ENCODE results near the gene CGRRF1.

CGRRF1 gene

DNA sequence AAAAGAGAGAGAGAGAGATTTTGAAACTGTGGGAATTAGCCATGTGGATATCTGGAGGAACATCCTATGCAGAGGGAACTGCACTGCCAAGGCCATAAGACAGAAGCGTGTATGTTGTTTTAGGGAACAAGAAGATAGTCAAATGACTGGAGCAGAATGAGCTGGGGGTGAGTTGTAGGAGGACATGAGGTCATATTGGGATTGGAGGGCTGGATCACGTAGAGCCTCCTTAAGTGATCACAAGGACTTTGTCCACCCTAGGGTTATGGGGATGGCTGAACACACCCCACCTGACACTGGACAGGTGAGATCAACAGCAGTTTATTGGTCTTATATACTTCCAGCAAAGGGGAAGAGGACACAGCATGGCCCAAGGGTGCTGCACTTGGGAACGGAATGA is 8.2 kb upstream of the CGRRF1 start:
- DNase-seq (ENCODE audit: low read depth) = no peak
- H3K4me3 ChIP-seq (ENCODE audit: low read length) = no peak overlapping the region
- TF ChIP-seq, protein P1, sequence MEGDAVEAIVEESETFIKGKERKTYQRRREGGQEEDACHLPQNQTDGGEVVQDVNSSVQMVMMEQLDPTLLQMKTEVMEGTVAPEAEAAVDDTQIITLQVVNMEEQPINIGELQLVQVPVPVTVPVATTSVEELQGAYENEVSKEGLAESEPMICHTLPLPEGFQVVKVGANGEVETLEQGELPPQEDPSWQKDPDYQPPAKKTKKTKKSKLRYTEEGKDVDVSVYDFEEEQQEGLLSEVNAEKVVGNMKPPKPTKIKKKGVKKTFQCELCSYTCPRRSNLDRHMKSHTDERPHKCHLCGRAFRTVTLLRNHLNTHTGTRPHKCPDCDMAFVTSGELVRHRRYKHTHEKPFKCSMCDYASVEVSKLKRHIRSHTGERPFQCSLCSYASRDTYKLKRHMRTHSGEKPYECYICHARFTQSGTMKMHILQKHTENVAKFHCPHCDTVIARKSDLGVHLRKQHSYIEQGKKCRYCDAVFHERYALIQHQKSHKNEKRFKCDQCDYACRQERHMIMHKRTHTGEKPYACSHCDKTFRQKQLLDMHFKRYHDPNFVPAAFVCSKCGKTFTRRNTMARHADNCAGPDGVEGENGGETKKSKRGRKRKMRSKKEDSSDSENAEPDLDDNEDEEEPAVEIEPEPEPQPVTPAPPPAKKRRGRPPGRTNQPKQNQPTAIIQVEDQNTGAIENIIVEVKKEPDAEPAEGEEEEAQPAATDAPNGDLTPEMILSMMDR (conservative IDR thresholded peaks at IDR 0.05; ENCODE audit: low read depth, low read length) = no peak

DNA sequence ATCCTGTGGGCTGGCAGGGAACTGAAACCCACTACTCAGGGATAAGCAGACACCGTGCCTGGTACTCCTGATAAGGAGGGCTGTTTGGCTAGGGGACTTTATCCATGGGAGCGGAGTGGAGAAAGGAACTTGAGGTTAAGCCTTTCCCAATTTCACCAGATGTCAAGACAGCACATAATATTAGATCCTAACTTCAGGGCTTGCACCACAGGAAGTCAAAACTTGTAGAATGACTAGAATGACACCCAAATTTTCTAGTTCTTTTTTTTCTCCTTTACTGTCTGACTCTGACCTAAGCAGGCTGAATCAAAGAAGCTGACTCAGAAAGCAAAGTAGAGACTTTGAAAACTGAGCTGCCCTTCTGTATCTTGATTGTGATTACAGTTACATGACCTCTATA is 7.1 kb upstream of the CGRRF1 start:
- peak; percentile 26 for DNase-seq (ENCODE audit: low read depth)
- H3K4me3 ChIP-seq (ENCODE audit: low read length) = no peak overlapping the region
- TF ChIP-seq, protein P1 (conservative IDR thresholded peaks at IDR 0.05; ENCODE audit: low read depth, low read length) = no peak

DNA sequence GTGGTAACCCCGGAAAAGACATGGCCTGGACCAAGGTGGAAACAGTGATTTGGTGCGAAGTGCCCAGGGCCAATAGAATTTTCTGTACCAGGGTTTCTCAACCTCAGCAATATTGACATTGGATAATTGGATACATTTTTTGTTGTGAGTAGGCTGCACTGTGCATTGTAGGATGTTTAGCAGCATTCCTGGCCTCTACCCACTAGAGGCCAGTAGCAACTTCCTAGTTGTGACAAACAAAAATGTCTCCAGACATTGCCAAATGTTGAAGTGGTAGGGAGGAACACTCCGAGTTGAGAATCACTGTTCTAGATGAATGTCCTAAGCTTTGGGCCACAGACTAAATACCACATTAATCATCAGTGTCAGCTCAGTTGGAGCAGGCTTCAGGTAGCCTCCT is 6.2 kb upstream of the CGRRF1 start:
- TF ChIP-seq, protein P1 (conservative IDR thresholded peaks at IDR 0.05; ENCODE audit: low read depth, low read length) = peak; percentile 52
- no peak overlapping the region for H3K4me3 ChIP-seq (ENCODE audit: low read length)
- DNase-seq (ENCODE audit: low read depth) = peak; percentile 2

DNA sequence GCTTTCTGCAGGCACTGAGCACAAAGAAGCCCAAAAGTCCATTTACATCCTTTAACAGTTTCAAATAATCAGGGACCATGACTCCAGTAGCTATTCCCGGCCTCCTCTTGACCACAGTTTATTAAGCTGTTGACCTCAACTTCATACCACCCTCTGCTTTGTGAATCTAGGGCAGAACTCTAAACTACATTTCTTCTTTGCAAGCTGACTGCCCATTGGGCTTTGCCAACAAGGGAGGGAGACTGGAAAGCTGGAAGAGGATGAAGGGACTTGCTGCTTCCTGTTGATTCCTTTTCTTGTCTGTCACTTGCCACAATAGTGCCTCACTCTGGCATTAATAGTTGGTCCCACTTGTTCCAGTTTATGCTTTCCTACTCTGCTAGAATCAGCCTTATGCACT is 2.7 kb downstream of the CGRRF1 start:
- TF ChIP-seq, protein P1 (conservative IDR thresholded peaks at IDR 0.05; ENCODE audit: low read depth, low read length) = no peak
- H3K4me3 ChIP-seq (ENCODE audit: low read length) = no peak overlapping the region

DNA sequence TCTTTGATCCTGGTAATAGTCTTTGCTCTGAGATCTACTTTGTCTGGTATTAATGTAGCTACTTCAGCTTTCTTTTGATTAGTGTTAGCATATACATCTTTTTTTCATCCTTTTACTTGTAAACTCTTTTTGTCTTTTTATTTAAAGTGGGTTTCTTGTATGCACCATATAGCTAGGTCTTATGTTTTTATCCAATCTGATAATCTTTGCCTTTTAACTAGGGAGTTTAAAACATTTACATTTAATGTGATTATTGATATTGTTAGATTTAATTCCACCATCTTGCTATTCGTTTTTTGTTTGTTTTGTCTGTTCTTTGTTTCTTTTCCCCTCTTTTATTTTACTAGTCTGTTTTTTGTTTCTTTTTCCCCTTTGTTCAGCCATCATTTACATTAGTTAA is 6.0 kb downstream of the CGRRF1 start:
- DNase-seq (ENCODE audit: low read depth) = no peak
- H3K4me3 ChIP-seq (ENCODE audit: low read length) = no peak overlapping the region
- TF ChIP-seq, protein P1 (conservative IDR thresholded peaks at IDR 0.05; ENCODE audit: low read depth, low read length) = no peak

More for the DNA sequence above, 2.7 kb downstream of the CGRRF1 start:
- no peak for DNase-seq (ENCODE audit: low read depth)

DNA sequence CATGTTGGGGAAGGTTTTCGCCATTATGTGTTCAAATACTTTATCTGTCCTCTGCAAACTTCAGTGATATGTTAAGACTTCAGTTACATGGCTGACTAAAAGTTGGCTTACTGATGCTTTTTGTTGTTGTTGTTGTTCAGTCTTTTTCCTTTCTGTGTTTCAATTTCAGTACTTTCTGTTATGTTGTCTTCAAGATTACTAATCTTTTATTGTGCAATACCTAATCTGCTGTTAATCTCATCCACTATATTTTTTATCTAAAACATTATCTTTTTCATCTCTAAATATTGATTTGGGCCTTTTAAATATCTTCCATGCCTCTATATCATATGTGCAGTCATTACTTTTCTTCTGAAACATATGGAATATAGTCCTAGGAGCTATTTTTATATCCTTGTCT is 7.0 kb downstream of the CGRRF1 start:
- H3K4me3 ChIP-seq (ENCODE audit: low read length) = no peak overlapping the region
- no peak for DNase-seq (ENCODE audit: low read depth)
- TF ChIP-seq, protein P1 (conservative IDR thresholded peaks at IDR 0.05; ENCODE audit: low read depth, low read length) = no peak

DNA sequence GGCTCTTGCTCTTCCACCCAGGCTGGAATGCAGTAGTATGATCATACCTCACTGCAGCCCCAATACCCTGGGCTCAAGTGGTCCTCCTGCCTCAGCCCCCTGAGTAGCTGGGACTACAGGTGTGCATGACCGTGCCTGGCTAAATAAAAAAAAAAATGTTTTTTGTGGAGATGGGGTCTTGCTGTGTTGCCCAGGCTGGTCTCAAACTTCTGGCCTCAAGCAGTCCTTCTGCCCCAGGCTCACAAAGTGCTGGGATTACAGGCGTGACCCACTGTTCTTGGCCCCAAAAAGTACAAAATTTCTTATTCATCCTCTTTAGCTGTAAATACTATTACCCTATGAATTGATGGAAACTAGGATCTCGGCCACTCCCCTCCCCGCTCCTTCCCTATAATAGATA is 14.7 kb downstream of the CGRRF1 start:
- TF ChIP-seq, protein P1 (conservative IDR thresholded peaks at IDR 0.05; ENCODE audit: low read depth, low read length) = no peak

More for the DNA sequence above, 14.7 kb downstream of the CGRRF1 start:
- no peak overlapping the region for H3K4me3 ChIP-seq (ENCODE audit: low read length)
- DNase-seq (ENCODE audit: low read depth) = no peak

Measured in retinal pigment epithelial cell (primary cell).